HG03135 (cell line): ENCODE measurements around the gene ELAPOR1.

Source experiments
- ATAC-seq: cut with Tn5 transposase; IDR thresholded peaks from one replicate; pipeline ENCODE4 v1.9.1; 2021; ENCODE audit warnings: mild to moderate bottlenecking, moderate library complexity; ENCODE audit not compliant: unreplicated experiment

The ELAPOR1 gene

DNA sequence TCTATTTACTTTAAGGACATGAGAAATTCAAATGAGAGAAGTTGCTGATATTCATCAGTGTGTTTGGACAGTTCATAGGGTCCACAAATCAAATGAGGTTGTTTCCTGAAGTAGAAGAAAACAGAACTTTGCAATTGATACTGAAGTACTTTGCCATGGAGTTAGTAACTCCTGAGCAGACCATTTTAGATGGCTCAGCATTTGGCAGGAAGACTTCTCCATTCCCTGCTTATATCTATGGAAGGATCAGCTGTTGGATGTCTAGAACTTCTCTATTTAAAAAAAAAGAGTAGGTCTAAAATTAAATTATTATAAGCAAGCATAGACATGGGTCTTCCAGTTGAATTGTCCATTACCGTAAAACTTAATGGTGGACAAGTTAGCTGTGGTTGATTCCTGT lies 18.3 kb upstream of the ELAPOR1 start:
- no peak for ATAC-seq

- ATAC-seq, result no peak
Observed at GRCh38 chr1:109096120-109096519, 17.8 kb upstream of the ELAPOR1 start.

- ATAC-seq, result peak; percentile 87
Observed at GRCh38 chr1:109099938-109100773, 13.8 kb upstream of the ELAPOR1 start.

DNA sequence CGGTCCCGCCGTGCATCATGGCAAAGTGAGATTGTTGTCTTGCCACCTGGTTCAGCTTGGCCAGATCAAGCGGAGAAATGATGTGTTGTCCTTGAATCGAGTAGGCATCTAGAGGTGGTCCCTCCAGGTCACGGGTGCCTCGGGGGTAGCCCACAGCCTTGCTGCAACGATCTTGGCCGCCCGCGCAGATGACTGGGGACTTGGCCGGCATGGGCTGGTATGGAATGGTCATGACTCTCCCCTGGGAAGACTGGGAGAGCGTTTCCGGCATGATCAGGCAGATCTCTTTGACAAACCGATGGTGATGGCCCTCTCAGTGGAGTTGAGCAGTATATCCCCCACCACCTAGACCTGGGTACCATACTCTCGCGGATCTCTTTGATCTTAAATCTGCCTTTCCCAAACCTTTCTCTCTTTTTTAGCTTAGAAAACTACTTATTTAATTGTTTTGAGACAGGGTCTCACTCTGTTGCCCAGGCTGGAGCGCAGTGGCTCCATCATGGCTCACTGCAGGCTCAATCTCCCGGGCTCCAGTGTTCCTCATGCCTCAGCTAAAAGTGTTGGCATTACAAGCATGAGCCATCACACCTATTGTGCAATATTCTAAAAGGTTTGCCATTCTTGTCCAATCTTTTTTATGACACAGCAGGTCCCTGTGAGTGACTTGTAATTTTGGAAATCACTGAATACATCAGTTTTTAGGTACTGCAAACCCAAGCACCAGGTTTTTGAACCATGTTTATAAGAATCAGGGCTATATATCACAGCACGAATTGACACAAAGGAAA lies 9.4 kb upstream of the ELAPOR1 start:
- ATAC-seq, result no peak

DNA sequence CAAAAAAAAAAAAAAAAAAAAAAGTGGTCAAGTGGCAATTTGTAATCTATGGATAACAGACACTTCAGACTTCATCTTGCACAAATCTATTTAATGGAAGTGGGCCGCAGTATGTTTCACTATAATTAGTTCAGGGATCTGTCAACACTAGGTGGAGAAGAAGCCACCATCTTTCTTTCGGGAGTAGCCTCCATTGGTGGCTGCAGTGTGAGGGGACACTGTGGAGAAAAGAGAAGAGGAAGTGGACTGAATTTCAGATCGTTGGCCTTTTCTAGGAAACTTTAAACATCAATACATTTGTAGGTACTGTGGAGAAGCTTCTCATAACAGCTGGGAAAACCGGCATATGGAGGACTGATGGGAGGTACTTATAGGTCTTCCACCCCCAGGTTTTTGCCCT lies 8.0 kb upstream of the ELAPOR1 start:
- no peak for ATAC-seq

DNA sequence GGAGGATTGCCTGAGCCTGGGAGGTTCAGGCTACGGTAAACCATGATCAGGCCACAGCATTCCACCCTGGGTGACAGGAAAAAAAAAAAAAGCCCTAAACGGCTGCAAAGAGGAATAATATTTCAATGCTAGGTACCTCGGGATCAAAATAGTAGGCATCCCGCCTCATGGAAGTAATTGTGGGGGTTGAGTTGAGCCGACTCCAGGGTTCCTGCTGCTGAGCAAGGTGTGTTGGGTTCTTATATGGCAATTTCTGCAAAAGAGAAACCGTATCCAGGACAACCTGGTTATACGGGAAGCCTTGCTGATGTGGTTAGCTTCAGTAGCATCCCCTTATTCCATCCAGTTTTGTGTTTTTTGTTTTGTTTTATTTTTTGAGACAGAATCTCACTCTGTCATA lies 6.1 kb upstream of the ELAPOR1 start:
- ATAC-seq, result no peak

- no peak for ATAC-seq
Observed at GRCh38 chr1:109109906-109110305, 4.0 kb upstream of the ELAPOR1 start.

DNA sequence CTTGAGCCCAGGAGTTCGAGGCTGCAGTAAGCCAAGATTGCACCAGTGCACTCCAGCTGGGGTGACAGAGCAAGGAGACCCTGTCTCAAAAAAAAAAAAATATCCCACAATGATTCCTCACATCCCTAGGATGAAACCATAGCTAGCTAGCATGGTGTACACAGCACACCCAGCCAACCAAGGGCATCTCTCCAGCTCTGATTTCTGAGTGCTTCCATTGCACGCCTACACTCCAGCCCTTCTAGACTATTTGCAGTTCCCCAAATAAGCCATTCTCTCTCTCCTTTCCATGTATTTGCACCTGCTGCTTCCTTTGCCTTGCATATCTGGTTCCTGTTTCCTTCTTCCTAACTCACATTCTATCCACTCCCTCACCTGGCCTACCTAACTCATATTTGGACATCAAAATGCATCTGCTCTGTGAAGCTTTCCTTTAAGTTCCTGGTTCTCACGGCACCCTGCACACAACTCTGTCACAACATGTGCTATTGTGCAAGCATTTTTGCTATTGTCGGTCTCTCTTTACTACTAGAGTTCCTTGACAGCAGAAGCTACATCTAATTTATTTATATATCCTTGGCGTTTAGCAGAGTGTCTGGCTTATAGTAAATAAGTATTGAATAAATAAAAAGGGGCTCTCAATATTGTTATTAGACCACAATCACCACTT lies 2.4 kb upstream of the ELAPOR1 start:
- no peak for ATAC-seq

DNA sequence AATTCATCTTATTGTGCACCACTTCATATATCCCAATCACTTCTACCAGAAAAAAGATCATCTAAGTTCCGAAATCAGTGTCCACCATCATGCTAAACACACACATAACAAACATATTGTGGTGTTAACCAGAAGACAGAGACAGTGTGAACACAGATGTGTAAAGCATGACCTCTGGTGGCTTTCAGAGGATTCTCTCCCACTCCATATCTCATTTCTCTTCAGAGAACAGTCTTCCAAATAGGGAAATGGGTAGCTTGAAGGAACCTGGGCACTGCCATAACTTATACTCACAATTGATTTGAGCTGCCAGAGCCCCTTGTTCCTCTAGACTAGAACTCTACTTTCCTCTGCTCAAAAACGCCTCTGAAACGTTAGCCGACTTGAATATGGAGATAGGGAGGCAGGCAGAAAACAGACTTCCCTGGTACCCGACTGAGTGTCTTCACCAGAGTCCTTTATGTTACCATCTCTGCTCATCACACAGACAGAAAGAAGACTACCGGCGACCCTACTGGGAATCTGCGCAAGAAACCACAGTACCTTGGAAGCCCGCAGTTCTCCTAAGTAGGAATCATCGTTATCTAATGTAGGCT lies 1.8 kb upstream of the ELAPOR1 start:
- ATAC-seq, result no peak

DNA sequence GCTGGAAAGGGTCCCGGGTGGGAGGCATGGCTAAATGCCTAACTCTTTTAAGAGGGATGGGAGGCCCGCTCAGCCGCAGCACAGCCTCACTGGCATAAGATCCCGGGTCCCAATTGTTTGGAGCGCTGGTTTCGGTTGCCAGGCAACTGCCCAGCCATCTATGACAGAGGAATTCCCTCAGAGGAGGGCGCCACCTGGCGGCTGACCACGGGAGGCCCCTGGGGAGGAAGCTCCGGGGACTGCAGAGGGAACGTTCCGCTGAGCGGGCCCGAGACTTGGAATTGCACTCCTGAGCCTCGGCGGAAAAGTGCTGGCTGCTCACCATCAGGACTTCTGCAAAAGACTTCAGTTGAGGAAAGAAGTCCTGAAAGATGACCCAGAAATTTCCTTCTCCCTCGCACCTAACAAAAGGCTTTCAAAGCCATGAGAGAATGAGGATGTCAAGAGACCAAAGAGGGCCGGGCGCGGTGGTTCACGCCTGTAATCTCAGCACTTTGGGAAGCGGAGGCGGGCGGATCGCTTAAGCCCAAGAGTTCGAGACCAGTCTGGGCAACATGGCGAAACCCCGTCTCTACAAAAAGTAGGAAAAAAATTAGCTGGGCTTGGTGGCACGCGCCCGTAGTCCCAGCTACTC lies 1.1 kb upstream of the ELAPOR1 start:
- ATAC-seq, result peak; percentile 75

GRCh38 chr1:109114342-109114674 lies 393 bp downstream of the ELAPOR1 start:
- no peak for ATAC-seq

DNA sequence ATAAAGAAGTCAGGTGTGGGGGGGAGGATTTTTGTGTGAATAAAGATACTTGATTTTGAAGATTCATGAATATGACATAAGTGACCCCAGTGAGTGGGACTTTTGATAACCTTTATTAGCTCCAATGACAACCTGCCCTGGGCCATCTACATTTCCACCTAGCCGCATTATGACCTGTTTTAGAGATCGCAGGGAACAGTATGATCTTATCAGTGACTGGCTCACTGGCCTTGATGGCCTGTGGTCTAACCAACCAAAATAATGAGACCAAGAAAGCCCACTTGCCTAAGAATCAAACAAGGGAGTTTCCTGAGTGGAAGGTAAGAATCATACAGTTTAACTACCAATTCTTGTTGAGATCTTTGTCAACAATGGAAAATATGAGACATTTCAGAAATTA lies 1.8 kb downstream of the ELAPOR1 start:
- no peak for ATAC-seq

DNA sequence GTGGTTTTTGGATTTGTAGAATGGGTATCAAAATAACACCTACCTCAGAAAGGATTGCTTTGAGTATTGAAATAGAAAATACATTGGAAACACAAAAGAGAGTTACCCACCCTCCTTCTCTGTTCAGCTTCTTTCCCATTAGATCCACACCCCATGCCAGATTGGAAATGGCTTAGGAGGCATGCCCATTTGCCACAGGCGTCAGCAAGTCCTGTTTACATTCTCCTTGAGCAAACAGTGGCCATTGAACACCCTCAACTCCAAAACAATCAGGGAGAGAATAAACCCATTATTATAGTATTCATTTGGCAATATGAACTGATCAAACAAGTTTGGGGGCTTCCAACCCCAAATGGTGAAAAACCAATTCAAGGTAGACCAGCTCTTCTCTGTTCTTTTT lies 2.4 kb downstream of the ELAPOR1 start:
- no peak for ATAC-seq

DNA sequence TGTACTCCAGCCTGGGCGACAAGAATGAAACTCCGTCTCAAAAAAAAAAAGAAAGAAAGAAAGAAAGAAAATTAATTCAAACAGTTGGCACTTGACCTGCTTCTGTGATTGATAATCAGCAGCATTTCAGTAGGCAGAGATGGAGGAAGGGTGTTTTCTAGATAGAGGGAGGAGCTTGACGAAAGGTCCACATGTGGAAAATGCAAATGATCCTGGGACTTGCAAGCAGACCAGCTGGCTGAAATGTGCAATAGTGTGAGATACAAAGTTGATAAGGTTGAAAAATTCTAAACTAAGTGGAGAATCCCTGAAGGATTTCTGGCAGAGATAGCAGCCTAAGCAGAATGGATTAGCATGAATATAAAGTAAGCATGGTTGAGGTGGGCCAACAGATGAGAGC lies 4.2 kb downstream of the ELAPOR1 start:
- ATAC-seq, result no peak

- no peak for ATAC-seq
Observed at GRCh38 chr1:109120356-109120755, 6.4 kb downstream of the ELAPOR1 start.

DNA sequence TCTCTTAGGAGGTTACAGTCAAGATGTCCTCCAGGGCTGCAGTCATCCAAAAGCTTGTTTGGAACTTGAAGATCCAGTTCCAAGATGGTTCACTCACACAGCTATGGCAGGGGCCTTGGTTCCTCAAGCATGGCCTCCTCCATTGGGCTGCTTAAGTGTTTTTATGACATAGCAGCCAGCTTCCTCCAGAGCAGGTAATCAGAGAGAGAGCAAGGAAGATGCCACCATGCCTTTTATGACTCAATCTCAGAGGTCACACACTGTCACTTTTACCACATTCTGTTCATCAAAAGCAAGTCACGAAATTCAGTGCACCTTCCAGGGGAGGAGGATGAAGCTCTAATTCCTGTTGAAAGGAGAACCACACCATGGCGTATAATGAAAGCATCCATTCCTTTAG lies 17.1 kb downstream of the ELAPOR1 start:
- no peak for ATAC-seq

DNA sequence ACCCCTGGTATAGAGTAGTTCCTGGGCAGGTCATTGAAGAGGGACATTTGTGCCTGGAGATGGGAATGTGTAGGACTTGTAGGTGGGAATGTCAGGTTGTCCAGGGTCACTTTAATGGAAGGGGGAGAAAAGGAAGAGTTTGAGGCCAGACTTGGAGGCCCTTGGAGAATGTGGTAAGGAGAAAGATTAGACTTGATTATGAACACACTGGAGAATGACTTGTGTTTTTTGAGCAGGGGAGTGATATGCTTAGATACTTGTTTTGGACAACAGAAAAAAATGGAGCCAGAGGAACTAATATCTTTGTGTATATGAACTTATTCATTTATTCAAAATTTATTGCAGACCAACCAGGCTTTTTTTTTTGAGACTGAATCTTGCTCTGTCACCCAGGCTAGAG lies 17.9 kb downstream of the ELAPOR1 start:
- ATAC-seq, result no peak

- no peak for ATAC-seq
Observed at GRCh38 chr1:109133002-109133706, 19.2 kb downstream of the ELAPOR1 start.

GRCh38 chr1:109133815-109134214 lies 19.9 kb downstream of the ELAPOR1 start:
- ATAC-seq, result peak; percentile 62

GRCh38 chr1:109134423-109134822 lies 20.5 kb downstream of the ELAPOR1 start:
- ATAC-seq, result peak; percentile 57
